GM13976 (cell line): ENCODE data around the gene PGAP1.

Source experiments
- DNase-seq: peaks from one replicate; pipeline ENCODE4 v3.0.0; 2012; ENCODE audit warnings: low spot score
- CTCF ChIP-seq: IDR thresholded peaks from 2 replicates; pipeline ENCODE4 v1.5.1; 2012; ENCODE audit warnings: borderline replicate concordance, mild to moderate bottlenecking; ENCODE audit not compliant: insufficient read depth; ENCODE audit errors: extremely low read depth, missing control alignments, control extremely low read depth
- in situ Hi-C: fragments of 300-500 bp; cut with MboI; formaldehyde crosslinking; loops from one replicate; pipeline ENCODE4 v1.12.0; 2022; ENCODE audit warnings: low sequenced_read_pairs, mixed read lengths, inconsistent platforms; ENCODE audit not compliant: unreplicated experiment

The PGAP1 gene

GRCh38 chr2:196804381-196804780 lies 122.1 kb downstream of the PGAP1 start:
- no peak for TF ChIP-seq CTCF
- in situ Hi-C loops = no loop called here
- DNase-seq = no peak

DNA sequence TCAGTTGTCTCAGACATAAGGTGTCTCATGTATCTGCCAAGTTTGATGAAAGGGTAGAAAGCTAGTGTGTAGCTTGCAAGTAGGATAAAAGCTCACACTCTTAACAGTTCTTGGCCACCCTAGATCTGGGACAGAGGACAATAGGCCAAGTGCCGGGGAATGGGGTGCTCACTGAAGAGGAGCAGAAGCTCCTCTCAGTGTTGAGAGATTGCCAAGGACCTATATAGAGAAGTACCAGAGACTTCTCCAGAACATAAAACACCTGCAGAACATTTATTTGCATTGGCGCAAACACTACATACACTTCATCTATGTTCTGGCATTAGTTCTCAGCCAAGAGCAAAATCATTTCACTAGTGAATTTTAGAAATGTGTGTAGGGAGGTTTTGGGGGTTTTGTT lies 124.1 kb downstream of the PGAP1 start:
- no peak for TF ChIP-seq CTCF
- in situ Hi-C loops = no loop called here

GRCh38 chr2:196801674-196802261 lies 124.7 kb downstream of the PGAP1 start:
- in situ Hi-C loops = no loop called here
- no peak for DNase-seq
- no peak for TF ChIP-seq CTCF

More for the DNA sequence above, 124.1 kb downstream of the PGAP1 start:
- DNase-seq = no peak

- TF ChIP-seq CTCF = no peak
- no peak for DNase-seq
- in situ Hi-C loops = loop anchor here (25.0 kb wide), 1 partner anchor 588 kb away; no protein-coding TSS in a partner anchor
These were observed 127.5 kb downstream of the PGAP1 start for GRCh38 chr2:196798980-196799379.

- in situ Hi-C loops = loop anchor here (25.0 kb wide), 1 partner anchor 594 kb away; no protein-coding TSS in a partner anchor
- no peak for DNase-seq
- no peak for TF ChIP-seq CTCF
These were observed 133.6 kb downstream of the PGAP1 start for GRCh38 chr2:196792865-196793264.

DNA sequence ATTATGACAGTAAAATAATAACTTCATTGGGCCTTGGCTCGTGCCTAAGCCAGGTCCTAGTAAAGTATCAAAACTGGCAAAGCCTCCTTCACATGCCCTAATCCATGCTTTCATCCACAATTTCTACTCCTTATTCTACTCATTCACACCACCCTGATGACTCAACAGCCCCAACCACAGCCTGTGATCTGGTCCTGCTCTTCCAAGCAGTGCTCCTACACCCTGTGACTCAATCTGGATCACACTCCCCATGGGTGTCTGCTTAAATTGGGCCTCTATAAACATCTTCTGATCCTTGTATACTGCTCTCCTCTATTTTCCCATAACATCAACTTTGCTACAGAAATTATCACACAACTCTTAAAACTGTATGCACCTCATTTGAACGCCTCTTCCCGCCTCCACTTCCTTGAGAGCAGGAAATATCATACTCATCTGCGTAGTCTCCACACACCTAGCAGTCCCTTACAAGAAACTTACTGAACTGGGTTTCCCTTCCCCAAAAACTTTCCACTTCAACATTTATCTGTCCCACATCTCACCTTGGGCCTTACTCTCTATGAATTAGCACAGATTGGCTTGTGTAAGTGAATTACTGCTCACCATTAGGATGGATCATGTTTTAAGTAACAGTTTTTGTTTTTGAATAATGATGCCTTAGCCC lies 142.9 kb downstream of the PGAP1 start:
- in situ Hi-C loops = loop anchor here (25.0 kb wide), 1 partner anchor 604 kb away; no protein-coding TSS in a partner anchor
- no peak for TF ChIP-seq CTCF
- DNase-seq = no peak
